Liver (tissue), 9 donors: ENCODE results near the gene ADARB1. TPM values are rescaled to one million over a fixed set of nuclear protein-coding genes. Genes with fewer than 3 reads are reported as not detected.

Source experiments
- DNase-seq: peaks from one replicate; pipeline ENCODE4 v3.0.0-alpha.2; 2017; ENCODE audit warnings: low spot score
- H3K27ac ChIP-seq, 2 donors: one replicate each; pipeline ENCODE4 v1.7.0; 2013; ENCODE audit warnings: inconsistent platforms in 2 of 2, low read length in 2 of 2, control low read depth in 1 of 2, low read depth in 1 of 2, mild to moderate bottlenecking in 1 of 2
- H3K27me3 ChIP-seq, 4 donors: one replicate each; pipeline versions ENCODE4 v1.6.1 to v1.7.0; 2013; ENCODE audit warnings: low read length in 3 of 4, inconsistent platforms in 1 of 4, mild to moderate bottlenecking in 1 of 4, moderate library complexity in 1 of 4; ENCODE audit not compliant: control insufficient read depth in 4 of 4, insufficient read depth in 4 of 4
- H3K36me3 ChIP-seq, 4 donors: one replicate each; pipeline versions ENCODE4 v1.6.1 to v1.7.0; 2013; ENCODE audit warnings: low read length in 3 of 4, mild to moderate bottlenecking in 3 of 4, low read depth in 1 of 4, moderate library complexity in 1 of 4; ENCODE audit not compliant: control insufficient read depth in 4 of 4, insufficient read depth in 3 of 4
- H3K4me1 ChIP-seq, 4 donors: one replicate each; pipeline versions ENCODE4 v1.6.1 to v1.7.0; 2013; ENCODE audit warnings: low read length in 3 of 4, mild to moderate bottlenecking in 3 of 4, moderate library complexity in 1 of 4; ENCODE audit not compliant: control insufficient read depth in 4 of 4, insufficient read depth in 4 of 4
- H3K4me3 ChIP-seq, 3 donors: one replicate each; pipeline versions ENCODE4 v1.6.1 to v1.7.0; 2013; ENCODE audit warnings: low read length in 3 of 3, control low read depth in 1 of 3, low read depth in 1 of 3, mild to moderate bottlenecking in 1 of 3
- H3K9ac ChIP-seq, 2 donors: one replicate each; pipeline ENCODE4 v1.7.0; 2013; ENCODE audit warnings: low read length in 2 of 2, mild to moderate bottlenecking in 2 of 2, moderate library complexity in 2 of 2, control low read depth in 1 of 2, low read depth in 1 of 2
- H3K9me3 ChIP-seq, 4 donors: one replicate each; pipeline versions ENCODE4 v1.6.1 to v1.7.0; 2013; ENCODE audit warnings: low read length in 3 of 4; ENCODE audit not compliant: control insufficient read depth in 4 of 4
- EGR1 ChIP-seq, 2 donors: IDR thresholded peaks; 2 replicates each; pipeline ENCODE4 v1.6.1; 2016 to 2018; ENCODE audit warnings: antibody characterized with exemption in 2 of 2, low read depth in 2 of 2
- FOXA2 ChIP-seq: IDR thresholded peaks from 2 replicates; pipeline ENCODE4 v1.6.1; 2016; ENCODE audit warnings: antibody characterized with exemption
- GABPA ChIP-seq, 2 donors: IDR thresholded peaks in 1 of 2; conservative IDR thresholded peaks in 1 of 2; 2 replicates each; pipeline ENCODE4 v1.6.1; 2016; ENCODE audit warnings: antibody characterized with exemption in 2 of 2, mild to moderate bottlenecking in 1 of 2, moderate library complexity in 1 of 2
- HNF4A ChIP-seq, 2 donors: conservative IDR thresholded peaks; 2 replicates each; pipeline ENCODE4 v1.6.1; 2016; ENCODE audit warnings: antibody characterized with exemption in 2 of 2, mild to moderate bottlenecking in 2 of 2
- HNF4G ChIP-seq: IDR thresholded peaks from 2 replicates; pipeline ENCODE4 v1.6.1; 2016; ENCODE audit warnings: antibody characterized with exemption
- JUND ChIP-seq, 2 donors: IDR thresholded peaks; 2 replicates each; pipeline ENCODE4 v1.6.1; 2016; ENCODE audit warnings: antibody characterized with exemption in 2 of 2
- NR2F2 ChIP-seq: IDR thresholded peaks from 2 replicates; pipeline ENCODE4 v1.6.1; 2016; ENCODE audit warnings: antibody characterized with exemption
- RAD21 ChIP-seq, 2 donors: IDR thresholded peaks; 2 replicates each; pipeline ENCODE4 v1.6.1; 2016; ENCODE audit warnings: antibody characterized with exemption in 2 of 2, mild to moderate bottlenecking in 2 of 2
- RXRA ChIP-seq, 2 donors: IDR thresholded peaks; 2 replicates each; pipeline ENCODE4 v1.6.1; 2017 to 2018; ENCODE audit warnings: antibody characterized with exemption in 2 of 2, mild to moderate bottlenecking in 1 of 2
- SP1 ChIP-seq: IDR thresholded peaks from 2 replicates; pipeline ENCODE4 v1.6.1; 2018; ENCODE audit warnings: antibody characterized with exemption, mild to moderate bottlenecking
- TAF1 ChIP-seq: conservative IDR thresholded peaks from 2 replicates; pipeline ENCODE4 v1.6.1; 2016; ENCODE audit warnings: antibody characterized with exemption, mild to moderate bottlenecking
- WGBS: extraction: QIAGEN DNeasy Blood & Tissue Kit; methylation state at CpG from one replicate; pipeline ENCODE4 v1.1.7; 2013; 5-methylcytosine and 5-hydroxymethylcytosine counted together
- polyA plus RNA-seq, 2 donors: library from polyadenylated mRNA; stranded (reverse) in 1 of 2; unstranded in 1 of 2; fragments of 200-250 nt in 1 of 2; fragments of >200 nt in 1 of 2; fragmentation: Nextera tagmentation in 1 of 2; extraction: Ambion mirVana in 1 of 2; gene quantifications; one replicate each; pipeline versions ENCODE4 v1.2.1 to v1.2.3, GENCODE V29; 2013 to 2015
- total RNA-seq, 2 donors: library from RNA; depleted of rRNA; stranded (reverse); fragments of >200 nt; gene quantifications; one replicate each; pipeline ENCODE4 v1.2.3, GENCODE V29; 2014
- TF ChIP-seq, protein P1 (sequence below): IDR thresholded peaks from 2 replicates; pipeline ENCODE4 v1.6.1; 2016; ENCODE audit warnings: antibody characterized with exemption
- TF ChIP-seq, protein P2 (sequence below): IDR thresholded peaks from 2 replicates; pipeline ENCODE4 v1.6.1; 2016; ENCODE audit warnings: antibody characterized with exemption, mild to moderate bottlenecking
- TF ChIP-seq, protein P3 (sequence below): fragments of 150-350 bp; IDR thresholded peaks from 2 replicates; pipeline ENCODE4 v1.5.1; 2017; ENCODE audit warnings: improper control_type of control experiment, low read depth, low read length; ENCODE audit not compliant: missing input control
- TF ChIP-seq, protein P4 (sequence below): IDR thresholded peaks from 2 replicates; pipeline ENCODE4 v1.6.1; 2016; ENCODE audit warnings: antibody characterized with exemption
- TF ChIP-seq, protein P5 (sequence below): IDR thresholded peaks from 2 replicates; pipeline ENCODE4 v1.6.1; 2016; ENCODE audit warnings: antibody characterized with exemption
- donor health status: healthy.
- donor health status: healthy.
- donor health status: healthy.
- donor health status: healthy.
- donor health status: healthy.

ADARB1 gene
- total and polyA plus RNA-seq, 4 donors: 1.6 to 7.8 (median 2.9) TPM

DNA sequence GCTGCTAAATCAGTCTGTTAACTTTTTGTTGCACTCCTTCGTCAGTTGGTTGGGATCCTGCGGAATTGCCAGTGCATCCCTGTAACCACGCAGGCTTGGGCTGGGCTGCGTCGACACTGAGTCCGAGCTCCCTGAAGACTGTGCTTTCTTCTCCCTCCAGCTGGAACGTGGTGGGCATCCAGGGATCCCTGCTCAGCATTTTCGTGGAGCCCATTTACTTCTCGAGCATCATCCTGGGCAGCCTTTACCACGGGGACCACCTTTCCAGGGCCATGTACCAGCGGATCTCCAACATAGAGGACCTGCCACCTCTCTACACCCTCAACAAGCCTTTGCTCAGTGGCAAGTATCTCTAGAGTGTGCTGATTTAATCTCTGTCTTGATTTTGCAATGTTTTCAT is 130.0 kb downstream of the ADARB1 start:
- no peaks in the 10 kb centered on the region for H3K4me1 ChIP-seq
- H3K9ac ChIP-seq: no peak overlapping the region
- no peak for DNase-seq
- TF ChIP-seq SP1: no peak
- TF ChIP-seq JUND (IDR thresholded peaks at IDR 0.05): no peak
- TF ChIP-seq RXRA (IDR thresholded peaks at IDR 0.05): no peak
- TF ChIP-seq, protein P1, sequence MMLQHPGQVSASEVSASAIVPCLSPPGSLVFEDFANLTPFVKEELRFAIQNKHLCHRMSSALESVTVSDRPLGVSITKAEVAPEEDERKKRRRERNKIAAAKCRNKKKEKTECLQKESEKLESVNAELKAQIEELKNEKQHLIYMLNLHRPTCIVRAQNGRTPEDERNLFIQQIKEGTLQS: no peak
- no peak for TF ChIP-seq EGR1 (IDR thresholded peaks at IDR 0.05; ENCODE audit: low read depth in 2 of 2)
- H3K4me3 ChIP-seq: no peak overlapping the region
- 86% methylated on average over 11 of the region's 11 CpGs for WGBS
- peaks cover 0 to 9% (median 2%) of the 10 kb centered on the region in 4 donors for H3K36me3 ChIP-seq
- H3K27me3 ChIP-seq: no peaks in the 10 kb centered on the region
- H3K27ac ChIP-seq: no peak overlapping the region
- H3K9me3 ChIP-seq: no peaks in the 10 kb centered on the region

DNA sequence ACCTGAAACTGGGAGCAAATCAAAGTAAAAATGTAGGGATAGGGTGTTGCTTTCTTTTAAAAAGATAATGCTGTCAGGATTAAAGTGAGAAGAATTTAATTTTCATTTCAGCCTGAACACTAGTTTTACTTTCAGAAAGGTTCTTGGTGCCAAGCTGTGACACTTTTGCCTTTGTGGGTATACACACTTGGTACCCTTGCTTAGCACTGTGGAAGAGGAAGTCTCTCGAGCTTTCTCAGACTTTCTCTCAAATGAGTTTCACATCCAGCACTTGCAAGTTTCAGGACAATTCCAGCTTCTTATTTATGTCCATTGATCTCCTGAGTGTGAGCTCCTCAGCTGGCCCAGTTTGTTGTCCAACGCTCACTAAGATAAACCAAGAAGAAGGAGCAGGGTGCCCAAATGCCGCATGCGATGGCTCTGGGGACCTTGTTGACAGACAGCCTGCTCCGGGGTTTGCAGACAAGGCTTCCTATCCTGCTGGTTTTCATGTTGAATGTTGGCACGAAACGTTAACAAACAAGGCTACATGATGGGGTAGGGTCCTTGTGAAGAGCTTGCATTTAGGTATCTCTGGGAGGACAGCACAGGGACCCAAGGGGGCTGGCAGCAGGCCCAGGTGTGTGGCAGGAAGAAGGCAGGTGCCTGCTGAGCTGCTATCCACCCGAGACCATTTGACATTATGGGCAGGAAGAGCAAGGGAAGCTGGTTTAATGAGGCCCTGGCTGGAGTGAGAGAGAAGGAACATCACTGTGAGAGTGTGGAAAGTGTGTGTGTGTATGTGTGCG is 133.7 kb downstream of the ADARB1 start:
- H3K9ac ChIP-seq: no peak overlapping the region
- DNase-seq: no peak
- no peaks in the 10 kb centered on the region for H3K27me3 ChIP-seq
- no peak overlapping the region for H3K27ac ChIP-seq
- TF ChIP-seq, protein P2, sequence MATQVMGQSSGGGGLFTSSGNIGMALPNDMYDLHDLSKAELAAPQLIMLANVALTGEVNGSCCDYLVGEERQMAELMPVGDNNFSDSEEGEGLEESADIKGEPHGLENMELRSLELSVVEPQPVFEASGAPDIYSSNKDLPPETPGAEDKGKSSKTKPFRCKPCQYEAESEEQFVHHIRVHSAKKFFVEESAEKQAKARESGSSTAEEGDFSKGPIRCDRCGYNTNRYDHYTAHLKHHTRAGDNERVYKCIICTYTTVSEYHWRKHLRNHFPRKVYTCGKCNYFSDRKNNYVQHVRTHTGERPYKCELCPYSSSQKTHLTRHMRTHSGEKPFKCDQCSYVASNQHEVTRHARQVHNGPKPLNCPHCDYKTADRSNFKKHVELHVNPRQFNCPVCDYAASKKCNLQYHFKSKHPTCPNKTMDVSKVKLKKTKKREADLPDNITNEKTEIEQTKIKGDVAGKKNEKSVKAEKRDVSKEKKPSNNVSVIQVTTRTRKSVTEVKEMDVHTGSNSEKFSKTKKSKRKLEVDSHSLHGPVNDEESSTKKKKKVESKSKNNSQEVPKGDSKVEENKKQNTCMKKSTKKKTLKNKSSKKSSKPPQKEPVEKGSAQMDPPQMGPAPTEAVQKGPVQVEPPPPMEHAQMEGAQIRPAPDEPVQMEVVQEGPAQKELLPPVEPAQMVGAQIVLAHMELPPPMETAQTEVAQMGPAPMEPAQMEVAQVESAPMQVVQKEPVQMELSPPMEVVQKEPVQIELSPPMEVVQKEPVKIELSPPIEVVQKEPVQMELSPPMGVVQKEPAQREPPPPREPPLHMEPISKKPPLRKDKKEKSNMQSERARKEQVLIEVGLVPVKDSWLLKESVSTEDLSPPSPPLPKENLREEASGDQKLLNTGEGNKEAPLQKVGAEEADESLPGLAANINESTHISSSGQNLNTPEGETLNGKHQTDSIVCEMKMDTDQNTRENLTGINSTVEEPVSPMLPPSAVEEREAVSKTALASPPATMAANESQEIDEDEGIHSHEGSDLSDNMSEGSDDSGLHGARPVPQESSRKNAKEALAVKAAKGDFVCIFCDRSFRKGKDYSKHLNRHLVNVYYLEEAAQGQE: no peak
- TF ChIP-seq, protein P3, sequence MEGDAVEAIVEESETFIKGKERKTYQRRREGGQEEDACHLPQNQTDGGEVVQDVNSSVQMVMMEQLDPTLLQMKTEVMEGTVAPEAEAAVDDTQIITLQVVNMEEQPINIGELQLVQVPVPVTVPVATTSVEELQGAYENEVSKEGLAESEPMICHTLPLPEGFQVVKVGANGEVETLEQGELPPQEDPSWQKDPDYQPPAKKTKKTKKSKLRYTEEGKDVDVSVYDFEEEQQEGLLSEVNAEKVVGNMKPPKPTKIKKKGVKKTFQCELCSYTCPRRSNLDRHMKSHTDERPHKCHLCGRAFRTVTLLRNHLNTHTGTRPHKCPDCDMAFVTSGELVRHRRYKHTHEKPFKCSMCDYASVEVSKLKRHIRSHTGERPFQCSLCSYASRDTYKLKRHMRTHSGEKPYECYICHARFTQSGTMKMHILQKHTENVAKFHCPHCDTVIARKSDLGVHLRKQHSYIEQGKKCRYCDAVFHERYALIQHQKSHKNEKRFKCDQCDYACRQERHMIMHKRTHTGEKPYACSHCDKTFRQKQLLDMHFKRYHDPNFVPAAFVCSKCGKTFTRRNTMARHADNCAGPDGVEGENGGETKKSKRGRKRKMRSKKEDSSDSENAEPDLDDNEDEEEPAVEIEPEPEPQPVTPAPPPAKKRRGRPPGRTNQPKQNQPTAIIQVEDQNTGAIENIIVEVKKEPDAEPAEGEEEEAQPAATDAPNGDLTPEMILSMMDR: no peak
- TF ChIP-seq, protein P4, sequence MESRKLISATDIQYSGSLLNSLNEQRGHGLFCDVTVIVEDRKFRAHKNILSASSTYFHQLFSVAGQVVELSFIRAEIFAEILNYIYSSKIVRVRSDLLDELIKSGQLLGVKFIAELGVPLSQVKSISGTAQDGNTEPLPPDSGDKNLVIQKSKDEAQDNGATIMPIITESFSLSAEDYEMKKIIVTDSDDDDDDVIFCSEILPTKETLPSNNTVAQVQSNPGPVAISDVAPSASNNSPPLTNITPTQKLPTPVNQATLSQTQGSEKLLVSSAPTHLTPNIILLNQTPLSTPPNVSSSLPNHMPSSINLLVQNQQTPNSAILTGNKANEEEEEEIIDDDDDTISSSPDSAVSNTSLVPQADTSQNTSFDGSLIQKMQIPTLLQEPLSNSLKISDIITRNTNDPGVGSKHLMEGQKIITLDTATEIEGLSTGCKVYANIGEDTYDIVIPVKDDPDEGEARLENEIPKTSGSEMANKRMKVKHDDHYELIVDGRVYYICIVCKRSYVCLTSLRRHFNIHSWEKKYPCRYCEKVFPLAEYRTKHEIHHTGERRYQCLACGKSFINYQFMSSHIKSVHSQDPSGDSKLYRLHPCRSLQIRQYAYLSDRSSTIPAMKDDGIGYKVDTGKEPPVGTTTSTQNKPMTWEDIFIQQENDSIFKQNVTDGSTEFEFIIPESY: no peak
- TF ChIP-seq GABPA (IDR thresholded peaks at IDR 0.05 in 1 of 2, conservative IDR thresholded peaks at IDR 0.05 in 1 of 2) (no peak), JUND (IDR thresholded peaks at IDR 0.05) (no peak), FOXA2 (no peak), RXRA (IDR thresholded peaks at IDR 0.05) (no peak), NR2F2 (no peak), EGR1 (IDR thresholded peaks at IDR 0.05; ENCODE audit: low read depth in 2 of 2) (no peak), SP1 (no peak), TAF1 (no peak), HNF4G (no peak), RAD21 (IDR thresholded peaks at IDR 0.05) (no peak), HNF4A (conservative IDR thresholded peaks at IDR 0.05) (no peak)
- TF ChIP-seq, protein P5, sequence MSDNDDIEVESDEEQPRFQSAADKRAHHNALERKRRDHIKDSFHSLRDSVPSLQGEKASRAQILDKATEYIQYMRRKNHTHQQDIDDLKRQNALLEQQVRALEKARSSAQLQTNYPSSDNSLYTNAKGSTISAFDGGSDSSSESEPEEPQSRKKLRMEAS: no peak
- H3K4me1 ChIP-seq: no peaks in the 10 kb centered on the region
- H3K4me3 ChIP-seq: no peak overlapping the region
- H3K36me3 ChIP-seq: peaks cover 0 to 9% (median 3%) of the 10 kb centered on the region in 4 donors
- no peaks in the 10 kb centered on the region for H3K9me3 ChIP-seq
- 89% methylated on average over 9 of the region's 9 CpGs for WGBS
